ENCODE results near the gene TRIP10.
"Not testable (repeated sequence)": the region's sequence is repeated elsewhere in the genome, so short reads cannot be mapped to it uniquely, and the experiment has no call there.

TRIP10 gene

GRCh38 chr19:6797646-6798045, 58.2 kb downstream of the TRIP10 start:
- DNase-seq (ENCODE audit: low read depth): no peak

- not testable (repeated sequence) for DNase-seq (ENCODE audit: low read depth)
Measured at GRCh38 chr19:6800160-6800790, 60.8 kb downstream of the TRIP10 start.

- no peak for DNase-seq (ENCODE audit: low read depth)
Measured at GRCh38 chr19:6800991-6801484, 61.6 kb downstream of the TRIP10 start.
